Activated B cell treated with CpG ODN at 0.5 μM for 24 hours (primary cell): Measurements from ENCODE around the gene AUTS2. TPM values are rescaled to one million over a fixed set of nuclear protein-coding genes. Genes with fewer than 3 reads are reported as not detected.

Experiments used
- ATAC-seq: fragments of 200-7000 bp; cut with Tn5 transposase; one replicate; pipeline ENCODE4 v1.10.0; 2021; ENCODE audit warnings: low read depth, mild to moderate bottlenecking, moderate library complexity
- CTCF ChIA-PET: fragments of 350-600 bp; sonication (Branson Sonifier 250); formaldehyde crosslinking; loops from one replicate; lab custom pipeline; 2021; ENCODE audit warnings: antibody characterized with exemption; lab: Charles Lee
- POLR2A ChIA-PET: fragments of 350-600 bp; sonication (Branson Sonifier 250); formaldehyde crosslinking; loops from one replicate; lab custom pipeline; 2021; ENCODE audit warnings: antibody characterized with exemption; lab: Charles Lee
- DNase-seq: peaks from one replicate; pipeline ENCODE4 v3.0.0; 2022
- H3K27ac Mint-ChIP-seq: one replicate; pipeline ENCODE4 v1.8.0; 2020; ENCODE audit warnings: mixed read lengths
- H3K27me3 Mint-ChIP-seq: one replicate; pipeline ENCODE4 v1.8.0; 2021; ENCODE audit warnings: mixed read lengths
- H3K36me3 Mint-ChIP-seq: one replicate; pipeline ENCODE4 v1.8.0; 2021; ENCODE audit warnings: low read depth, mixed read lengths
- H3K4me1 Mint-ChIP-seq: one replicate; pipeline ENCODE4 v1.8.0; 2021; ENCODE audit warnings: mixed read lengths
- H3K4me3 Mint-ChIP-seq: one replicate; pipeline ENCODE4 v1.8.0; 2020; ENCODE audit warnings: mild to moderate bottlenecking, mixed read lengths
- H3K9me3 Mint-ChIP-seq: one replicate; pipeline ENCODE4 v1.8.0; 2020; ENCODE audit warnings: mixed read lengths
- CTCF ChIP-seq: fragments of 200-600 bp; IDR thresholded peaks from one replicate; pipeline ENCODE4 v1.8.0; 2022; ENCODE audit warnings: antibody characterized with exemption, mild to moderate bottlenecking
- intact Hi-C: fragments of 100-400 bp; cut with micrococcal nuclease; formaldehyde crosslinking; loops from one replicate; pipeline ENCODE4 v1.15.1; 2024
- total RNA-seq: library from RNA; stranded (reverse); gene quantifications from 2 replicates; pipeline ENCODE4 v1.2.3, GENCODE V29; 2022

Gene AUTS2
- total RNA-seq, 1 donor from 2014 or later, result 15.9 TPM

- H3K9me3 Mint-ChIP-seq, result no peaks in the 10 kb centered on the region
- no peak for TF ChIP-seq CTCF
- no peak for ATAC-seq
- intact Hi-C loops, result no loop called here
- H3K4me3 Mint-ChIP-seq, result no peak overlapping the region
- H3K27ac Mint-ChIP-seq, result no peak overlapping the region
- CTCF ChIA-PET, result no interaction called here
- DNase-seq, result no peak
- H3K4me1 Mint-ChIP-seq, result peaks cover 4% of the 10 kb centered on the region
- H3K36me3 Mint-ChIP-seq, result no peaks in the 10 kb centered on the region
- POLR2A ChIA-PET, result interaction anchor here (0.7 kb wide), 1 partner anchor 195 kb away, joined by 3 read pairs; no protein-coding TSS in a partner anchor
- no peaks in the 10 kb centered on the region for H3K27me3 Mint-ChIP-seq
Measured at GRCh38 chr7:69632280-69632679, 34.0 kb downstream of the AUTS2 start.

DNA sequence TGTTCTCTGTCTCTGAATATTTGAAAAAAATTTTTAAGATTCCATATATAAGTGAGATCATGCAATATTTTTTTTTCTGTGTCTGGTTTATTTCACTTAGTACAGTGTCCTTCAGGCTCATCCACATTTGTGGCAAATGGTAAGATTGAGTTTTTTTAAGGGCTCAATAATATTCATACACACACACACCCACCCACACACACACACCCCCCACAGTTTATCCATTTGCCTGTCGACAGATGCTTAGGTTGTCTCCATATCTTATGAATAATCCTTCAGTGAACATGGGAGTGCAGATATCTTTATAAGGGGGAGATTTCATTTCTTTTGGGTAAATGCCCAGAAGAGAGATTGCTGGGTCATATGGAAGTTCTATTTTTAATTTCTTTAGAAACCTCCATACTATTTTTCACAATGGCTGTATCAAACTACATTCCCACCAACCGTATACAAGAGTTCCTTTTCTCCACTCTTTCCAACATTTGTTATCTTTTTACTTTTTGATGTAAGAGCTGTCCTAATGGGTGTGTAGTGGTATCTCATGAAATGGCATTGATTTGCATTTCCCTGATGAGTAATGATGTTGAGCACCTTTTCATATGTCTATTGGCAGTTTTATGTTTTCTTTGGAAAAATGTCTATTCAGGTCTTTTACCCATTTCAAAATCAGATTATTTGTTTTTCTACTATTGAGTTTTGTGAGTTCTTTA lies 35.0 kb downstream of the AUTS2 start:
- no peak for DNase-seq
- ChIA-PET CTCF (no interaction called here), POLR2A (no interaction called here)
- H3K36me3 Mint-ChIP-seq, result no peaks in the 10 kb centered on the region
- ATAC-seq, result no peak
- H3K27ac Mint-ChIP-seq, result no peak overlapping the region
- TF ChIP-seq CTCF, result no peak
- no peaks in the 10 kb centered on the region for H3K27me3 Mint-ChIP-seq
- no peak overlapping the region for H3K4me3 Mint-ChIP-seq
- intact Hi-C loops, result no loop called here
- H3K9me3 Mint-ChIP-seq, result no peaks in the 10 kb centered on the region
- H3K4me1 Mint-ChIP-seq, result peaks cover 4% of the 10 kb centered on the region

GRCh38 chr7:69635555-69636185 lies 37.4 kb downstream of the AUTS2 start:
- no peaks in the 10 kb centered on the region for H3K9me3 Mint-ChIP-seq
- H3K4me3 Mint-ChIP-seq, result no peak overlapping the region
- ChIA-PET CTCF (no interaction called here), POLR2A (no interaction called here)
- H3K36me3 Mint-ChIP-seq, result no peaks in the 10 kb centered on the region
- TF ChIP-seq CTCF, result no peak
- no peak for DNase-seq
- intact Hi-C loops, result no loop called here
- H3K27me3 Mint-ChIP-seq, result no peaks in the 10 kb centered on the region
- peaks cover 4% of the 10 kb centered on the region for H3K4me1 Mint-ChIP-seq
- ATAC-seq, result no peak
- H3K27ac Mint-ChIP-seq, result no peak overlapping the region

GRCh38 chr7:69638674-69639073 lies 40.4 kb downstream of the AUTS2 start:
- no peaks in the 10 kb centered on the region for H3K4me1 Mint-ChIP-seq
- POLR2A ChIA-PET, result no interaction called here

More at GRCh38 chr7:69638674-69639073, 40.4 kb downstream of the AUTS2 start:
- DNase-seq, result no peak
- no peaks in the 10 kb centered on the region for H3K36me3 Mint-ChIP-seq
- ATAC-seq, result no peak
- CTCF ChIA-PET, result no interaction called here
- intact Hi-C loops, result no loop called here
- no peaks in the 10 kb centered on the region for H3K27me3 Mint-ChIP-seq
- no peak overlapping the region for H3K4me3 Mint-ChIP-seq
- H3K27ac Mint-ChIP-seq, result no peak overlapping the region
- TF ChIP-seq CTCF, result no peak
- no peaks in the 10 kb centered on the region for H3K9me3 Mint-ChIP-seq
